HepG2 (cell line): Measurements from ENCODE around the gene RABGAP1L. TPM values are rescaled to one million over a fixed set of nuclear protein-coding genes. Genes with fewer than 3 reads are reported as not detected.

ENCODE experiments used
- ARID3A ChIP-seq: IDR thresholded peaks from 2 replicates; pipeline ENCODE4 v1.6.1; 2012; ENCODE audit warnings: low read depth, low read length, improper control_type of control experiment
- ARNT ChIP-seq: fragments of 450-650 bp; IDR thresholded peaks from 2 replicates; pipeline ENCODE4 v1.6.1; 2017
- ASH2L ChIP-seq: fragments of 300-600, 200-600 bp; sonication (generic); IDR thresholded peaks from 2 replicates; pipeline ENCODE4 v1.7.0; 2017; ENCODE audit warnings: low read depth, mild to moderate bottlenecking, moderate library complexity, mixed read lengths, low read length; ENCODE audit not compliant: insufficient read length
- FOXO1 ChIP-seq: sonication (generic); formaldehyde crosslinking; IDR thresholded peaks from 2 replicates; pipeline ENCODE4 v1.4.0; 2020; ENCODE audit warnings: missing genetic modification reagents
- HNF1B ChIP-seq: sonication (generic); formaldehyde crosslinking; IDR thresholded peaks from 2 replicates; pipeline ENCODE4 v1.5.1; 2020; ENCODE audit warnings: mild to moderate bottlenecking, moderate library complexity, missing genetic modification reagents
- IRF2 ChIP-seq: IDR thresholded peaks from 2 replicates; pipeline ENCODE4 v1.6.1; 2018; ENCODE audit warnings: missing genetic modification reagents, missing compliant biosample characterization
- JDP2 ChIP-seq: sonication (generic); formaldehyde crosslinking; IDR thresholded peaks from 2 replicates; pipeline ENCODE4 v1.8.1; 2022; ENCODE audit warnings: missing genetic modification reagents, borderline replicate concordance
- MAFG ChIP-seq: sonication (generic); formaldehyde crosslinking; IDR thresholded peaks from 2 replicates; pipeline ENCODE4 v1.5.1; 2020; ENCODE audit warnings: mild to moderate bottlenecking, missing genetic modification reagents
- MIXL1 ChIP-seq: IDR thresholded peaks from 2 replicates; pipeline ENCODE4 v1.6.1; 2016
- NCOA1 ChIP-seq: sonication (generic); formaldehyde crosslinking; IDR thresholded peaks from 2 replicates; pipeline ENCODE4 v1.9.0; 2021; ENCODE audit warnings: missing genetic modification reagents
- PATZ1 ChIP-seq: sonication (generic); formaldehyde crosslinking; IDR thresholded peaks from 2 replicates; pipeline ENCODE4 v1.4.0; 2020; ENCODE audit warnings: missing genetic modification reagents
- PAXIP1 ChIP-seq: sonication (generic); formaldehyde crosslinking; conservative IDR thresholded peaks from 2 replicates; pipeline ENCODE4 v1.4.0; 2020; ENCODE audit warnings: mild to moderate bottlenecking, missing genetic modification reagents, moderate library complexity
- RFX3 ChIP-seq: IDR thresholded peaks from 2 replicates; pipeline ENCODE4 v1.6.1; 2016; ENCODE audit warnings: missing biosample characterization, missing genetic modification reagents
- SALL1 ChIP-seq: sonication (generic); formaldehyde crosslinking; IDR thresholded peaks from 2 replicates; pipeline ENCODE4 v1.8.0; 2022; ENCODE audit warnings: mild to moderate bottlenecking, missing genetic modification reagents
- SMC3 ChIP-seq: IDR thresholded peaks from 2 replicates; pipeline ENCODE4 v1.6.1; 2011; ENCODE audit warnings: low read length, improper control_type of control experiment
- ZFP1 ChIP-seq: IDR thresholded peaks from 2 replicates; pipeline ENCODE4 v1.6.1; 2016
- ZNF331 ChIP-seq: sonication (generic); formaldehyde crosslinking; IDR thresholded peaks from 2 replicates; pipeline ENCODE4 v1.4.0; 2020; ENCODE audit warnings: missing genetic modification reagents
- ZNF335 ChIP-seq: sonication (generic); formaldehyde crosslinking; IDR thresholded peaks from 2 replicates; pipeline ENCODE4 v1.4.0; 2020; ENCODE audit warnings: missing genetic modification reagents
- ZNF710 ChIP-seq: sonication (generic); formaldehyde crosslinking; IDR thresholded peaks from 2 replicates; pipeline ENCODE4 v1.5.0; 2020; ENCODE audit warnings: mild to moderate bottlenecking, missing genetic modification reagents, borderline replicate concordance
- polyA plus RNA-seq, 8 experiments: library from polyadenylated mRNA; depleted of rRNA in 3 of 8; stranded (reverse) in 7 of 8; unstranded in 1 of 8; fragments of >200 nt; fragmentation: Illumina TruSeq in 4 of 8; extraction: Trizol in 4 of 8; gene quantifications; 2 replicates each; pipeline versions ENCODE4 v1.2.1 to v1.2.3, GENCODE V29; 2011 to 2016; ENCODE audit warnings: low read depth in 4 of 8, missing spikeins in 1 of 8, mixed read lengths in 1 of 8; ENCODE audit not compliant: insufficient read depth in 1 of 8
- total RNA-seq, 5 experiments: library from RNA; depleted of rRNA; stranded (reverse); fragments of >200 nt; fragmentation: Illumina TruSeq; extraction: Trizol; gene quantifications; 2 replicates each; pipeline ENCODE4 v1.2.3, GENCODE V29; 2016; ENCODE audit warnings: low read depth in 1 of 5

RABGAP1L gene
- total and polyA plus RNA-seq, 2 of the 13 experiments (the other 11 are each of a cell fraction or from before 2014, with no cell fraction given) = 7.9 to 22.6 TPM

GRCh38 chr1:174666248-174666647 lies 506.9 kb downstream of the RABGAP1L start (continued):
- TF ChIP-seq ARID3A (peak; percentile 97), ZFP1 (CRISPR knock-in tag) (0 out of 2 replicates have a peak, but pooled peaks have one; percentile 62), ZNF710 (CRISPR knock-in tag) (no peak), SMC3 (no peak), NCOA1 (CRISPR knock-in tag) (no peak), ASH2L (peak; percentile 55), FOXO1 (peak; percentile 84), ZNF331 (CRISPR knock-in tag) (peak; percentile 37; the same call in 1 of the 2 replicates), HNF1B (no peak), ZNF335 (CRISPR knock-in tag) (0 out of 2 replicates have a peak, but pooled peaks have one; percentile 31), ARNT (no peak), MAFG (CRISPR knock-in tag) (no peak), RFX3 (CRISPR knock-in tag) (no peak), IRF2 (CRISPR knock-in tag) (0 out of 2 replicates have a peak, but pooled peaks have one; percentile 30), SALL1 (CRISPR knock-in tag) (peak; percentile 57; the same call in 1 of the 2 replicates), JDP2 (CRISPR knock-in tag) (no peak), MIXL1 (CRISPR knock-in tag) (peak; percentile 98), PAXIP1 (CRISPR knock-in tag) (peak; percentile 96), PATZ1 (CRISPR knock-in tag) (no peak)
